ENCODE data around the gene LIN7C.

DNA sequence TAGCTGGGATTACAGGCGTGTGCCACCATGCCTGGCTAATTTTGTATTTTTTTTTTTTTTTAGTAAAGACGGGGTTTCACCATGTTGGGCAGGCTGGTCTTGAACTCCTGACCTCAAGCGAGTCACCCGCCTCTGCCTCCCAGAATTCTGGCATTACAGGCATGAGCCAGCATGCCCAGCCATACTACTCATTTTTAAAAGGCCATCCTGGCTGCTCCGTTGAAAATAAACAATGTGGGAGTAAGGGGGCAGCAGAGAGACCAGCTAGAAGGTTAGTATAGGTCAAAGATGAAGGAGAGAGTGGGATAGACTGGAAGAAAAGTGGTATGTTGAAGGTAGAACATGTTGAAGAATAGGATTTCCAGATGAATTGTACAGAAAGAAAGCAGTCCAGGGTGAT is 17.6 kb upstream of the LIN7C start:
- no peak for TF ChIP-seq POLR2A (IDR thresholded peaks at IDR 0.05; ENCODE audit: low read depth, low read length)
- no peak for TF ChIP-seq POLR2AphosphoS5 (IDR thresholded peaks at IDR 0.05; ENCODE audit: low read depth, low read length)
- TF ChIP-seq TAF1 (IDR thresholded peaks at IDR 0.05; ENCODE audit: borderline replicate concordance, low read depth, low read length) = no peak
